HG02840 (cell line): ENCODE measurements around the gene MLN.

Source experiments
- ATAC-seq: cut with Tn5 transposase; IDR thresholded peaks from one replicate; pipeline ENCODE4 v1.9.1; 2021; ENCODE audit warnings: mild to moderate bottlenecking, moderate library complexity, moderate number of reproducible peaks; ENCODE audit not compliant: unreplicated experiment, low FRiP score

The MLN gene

DNA sequence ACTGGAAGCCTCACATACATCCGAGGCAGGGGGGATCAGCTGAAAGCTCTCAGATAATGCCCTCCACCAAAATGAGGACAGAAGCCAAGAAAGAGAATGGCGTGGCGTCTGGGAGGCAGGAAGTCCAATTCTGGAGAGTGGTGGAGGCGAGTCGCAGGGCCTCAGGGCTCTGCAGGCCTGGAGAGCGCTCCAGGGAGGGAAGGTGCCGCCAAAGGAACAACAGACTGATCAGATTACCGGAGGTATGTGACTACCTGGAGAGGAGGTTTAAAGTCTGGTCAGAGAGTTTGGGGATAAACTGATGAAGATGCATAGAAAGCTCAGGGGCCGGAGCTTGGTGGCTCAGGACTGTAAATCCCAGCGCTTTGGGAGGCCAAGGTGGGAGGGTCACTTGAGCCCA, 45.9 kb downstream of the MLN start:
- no peak for ATAC-seq

DNA sequence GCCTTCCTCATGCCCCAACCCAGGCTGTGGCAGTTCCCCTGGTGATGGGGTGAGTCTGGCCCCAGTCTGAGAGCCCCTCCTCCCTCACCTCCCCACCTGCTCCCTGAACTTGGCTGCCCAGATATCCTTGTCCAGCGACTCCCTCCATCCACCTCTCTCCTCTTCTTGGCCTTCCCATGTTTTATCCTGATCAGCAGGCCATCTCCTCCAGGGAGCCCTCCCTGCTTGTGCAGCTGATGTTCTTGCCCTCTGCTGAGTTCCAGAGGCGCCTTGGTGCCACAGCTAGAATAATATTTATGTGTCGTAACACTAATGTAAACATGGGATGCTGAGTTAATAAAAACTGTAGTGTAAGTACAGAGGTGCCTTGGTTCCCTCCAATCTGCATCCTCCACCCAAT, 46.7 kb downstream of the MLN start:
- no peak for ATAC-seq

GRCh38 chr6:33756211-33756954, 47.4 kb downstream of the MLN start:
- no peak for ATAC-seq

- ATAC-seq: no peak
Observed at GRCh38 chr6:33755070-33755869, 48.5 kb downstream of the MLN start.

DNA sequence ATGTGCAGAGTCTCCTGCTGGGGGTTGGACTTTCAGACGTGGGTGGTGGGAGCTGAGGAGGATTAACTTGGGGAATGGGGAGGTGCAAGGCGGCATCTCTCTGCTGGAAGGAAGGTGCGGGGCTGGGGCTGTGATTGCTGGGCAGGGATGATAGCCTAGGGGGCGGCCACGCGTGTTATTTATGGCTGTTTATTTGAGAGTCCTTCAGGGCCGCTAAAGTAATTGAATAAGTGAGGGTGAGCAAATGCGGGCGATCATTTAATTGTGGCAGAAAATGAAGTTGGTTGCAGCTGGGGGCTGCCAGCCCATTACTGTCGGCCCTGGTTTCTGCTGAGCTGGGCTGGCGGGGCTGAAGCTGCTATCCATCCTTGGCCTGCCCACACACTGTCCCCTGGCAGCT, 49.6 kb downstream of the MLN start:
- ATAC-seq: no peak

DNA sequence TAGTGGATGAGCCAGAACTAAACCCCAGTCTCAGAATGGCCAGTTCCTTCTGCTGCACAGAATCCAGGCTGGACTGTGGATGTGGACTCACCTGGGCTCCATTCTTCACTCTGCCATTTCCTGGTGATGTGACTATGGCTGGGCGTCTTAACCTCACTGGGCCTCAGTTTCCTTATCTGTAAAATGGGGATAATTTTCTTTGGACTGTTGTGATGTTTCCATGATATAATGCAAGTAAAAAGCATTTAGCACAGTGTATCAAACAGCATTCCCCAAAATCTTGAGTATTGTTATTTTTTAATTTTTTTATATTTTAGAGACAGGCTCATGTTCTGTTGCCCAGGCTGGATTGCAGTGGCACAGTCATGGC, 51.2 kb downstream of the MLN start:
- ATAC-seq: no peak

DNA sequence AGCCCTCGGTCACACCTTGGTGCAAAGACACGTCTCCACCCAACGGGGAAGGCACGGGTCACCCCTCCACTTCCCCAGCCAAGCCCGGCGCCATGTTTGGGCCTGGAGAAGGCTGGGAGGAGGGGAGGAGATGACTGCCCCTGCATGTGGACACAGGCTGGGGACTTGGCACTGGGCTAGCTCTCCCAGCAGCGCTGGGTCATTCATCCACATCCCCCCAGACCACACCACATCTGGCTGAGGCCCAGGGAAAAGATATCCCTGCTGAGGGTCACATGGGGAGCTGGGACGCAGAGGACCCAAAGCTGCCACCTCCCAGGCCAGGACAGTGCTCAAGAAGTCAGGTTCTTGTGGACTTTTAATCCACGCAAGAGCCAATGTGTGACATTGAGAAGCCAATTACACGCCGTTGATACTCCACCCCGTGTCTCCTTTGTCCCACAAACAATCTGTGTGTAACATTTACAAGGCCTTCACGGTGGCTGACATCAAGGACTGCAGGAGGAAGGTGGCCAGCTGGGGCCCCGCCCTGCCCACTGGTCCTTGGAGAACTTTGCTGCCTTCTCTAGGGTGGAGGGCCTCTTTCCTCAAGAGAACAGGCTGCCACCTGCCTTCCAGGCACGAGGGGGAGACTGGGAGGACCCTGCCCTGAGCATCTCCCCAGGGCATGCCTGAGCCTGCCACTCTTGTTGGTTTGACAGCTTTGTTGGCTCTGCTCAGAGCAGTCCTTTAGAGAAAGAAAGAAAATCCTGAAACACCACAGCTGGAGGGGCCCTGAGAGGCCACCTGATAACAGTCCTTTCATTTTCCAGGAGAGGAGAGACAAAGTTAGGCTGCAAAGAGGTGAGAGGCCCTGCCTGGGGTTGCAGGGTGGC, 51.8 kb downstream of the MLN start:
- ATAC-seq: no peak

GRCh38 chr6:33750244-33750991, 53.4 kb downstream of the MLN start:
- no peak for ATAC-seq

DNA sequence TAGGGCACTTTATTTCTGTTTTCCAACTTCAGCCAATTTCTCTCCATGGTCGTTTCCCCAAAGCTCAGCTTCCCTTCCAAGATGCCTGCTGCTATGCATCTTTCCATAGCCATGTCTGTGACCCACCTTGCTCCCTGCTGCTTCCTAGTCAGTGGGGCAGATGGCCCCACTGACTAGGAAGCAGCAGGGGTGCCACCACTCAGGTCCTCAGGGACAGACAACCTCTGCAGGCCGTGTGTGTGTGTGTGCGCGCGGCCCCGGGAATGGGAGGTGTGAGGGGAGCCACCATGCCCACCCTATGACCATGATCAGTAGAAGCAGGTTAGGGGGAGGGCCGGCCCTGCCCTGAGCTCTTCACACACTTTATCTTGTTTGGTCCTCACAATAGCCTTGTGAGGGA, 54.4 kb downstream of the MLN start:
- no peak for ATAC-seq

DNA sequence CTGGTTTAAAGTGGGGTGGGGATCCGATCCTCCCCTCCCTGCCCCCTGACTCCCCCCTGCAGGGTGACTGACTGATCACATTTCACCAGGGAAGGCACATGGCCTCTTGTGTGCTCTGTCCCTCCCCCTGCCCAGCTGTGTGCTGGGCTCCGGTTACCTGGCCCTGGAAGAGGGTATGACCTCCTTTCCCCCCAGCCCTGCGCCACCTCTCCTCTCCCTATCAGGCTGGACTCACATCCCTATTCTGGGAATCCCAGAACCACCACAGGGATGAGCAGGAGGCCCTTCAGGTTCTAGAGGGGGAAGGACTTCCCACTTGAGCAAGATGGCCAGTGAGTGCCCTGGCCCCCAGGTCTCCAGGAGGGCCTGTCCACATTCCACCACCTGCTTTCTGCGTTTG, 55.0 kb downstream of the MLN start:
- ATAC-seq: no peak

GRCh38 chr6:33747823-33748222, 56.0 kb downstream of the MLN start:
- no peak for ATAC-seq

GRCh38 chr6:33746651-33747100, 57.1 kb downstream of the MLN start, which contains the start of gene IP6K3:
Gene IP6K3 (minus strand): TSS chr6:33746905. CDS start chr6:33735476, 11,429 bp downstream.
- no peak for ATAC-seq

DNA sequence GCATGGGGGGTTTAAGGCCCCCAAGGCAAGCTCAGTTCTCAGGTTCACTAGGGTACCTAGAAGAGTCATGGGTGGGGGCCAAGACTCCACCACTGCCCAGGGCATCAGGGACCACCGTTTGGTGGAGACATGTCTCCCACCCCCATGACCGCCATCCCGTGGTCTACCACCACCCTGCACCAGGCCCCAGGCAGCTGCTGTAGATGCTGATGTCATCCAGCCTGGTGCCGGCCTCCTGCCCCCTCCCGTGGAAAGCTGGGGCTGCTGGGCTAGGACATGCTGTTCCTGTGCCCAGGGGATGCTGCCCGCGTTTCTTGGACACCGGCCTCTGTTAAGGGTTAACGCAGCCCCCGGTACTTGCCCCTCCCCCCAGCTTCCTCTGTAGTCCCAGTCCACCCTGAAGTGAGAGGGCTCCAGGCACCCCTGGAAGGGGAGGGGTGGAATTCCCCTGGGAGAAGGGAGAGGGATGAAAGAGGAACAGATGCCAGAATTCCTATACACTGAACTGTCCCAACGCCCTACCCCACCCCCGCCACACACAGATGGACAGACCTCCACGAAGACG, 57.7 kb downstream of the MLN start:
- ATAC-seq: no peak

DNA sequence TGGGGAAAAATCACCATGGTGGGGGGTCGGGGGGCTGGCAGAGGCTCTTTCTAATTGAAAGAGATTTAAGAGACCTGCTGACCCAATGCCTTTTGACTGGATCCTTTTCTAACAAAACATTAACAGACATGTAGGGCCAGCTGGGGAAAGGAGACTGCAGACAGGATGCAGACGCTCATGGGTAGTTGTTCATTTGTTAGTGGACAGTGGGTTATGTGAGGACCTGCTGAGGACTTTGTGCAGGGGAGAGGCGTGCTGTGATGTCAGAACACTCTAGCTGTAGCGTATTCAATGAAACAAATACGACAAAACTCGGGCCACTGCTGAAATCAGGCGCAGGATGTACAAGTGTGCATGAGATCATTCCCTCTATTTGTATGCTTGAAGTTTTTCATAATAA, 58.3 kb downstream of the MLN start:
- ATAC-seq: no peak

DNA sequence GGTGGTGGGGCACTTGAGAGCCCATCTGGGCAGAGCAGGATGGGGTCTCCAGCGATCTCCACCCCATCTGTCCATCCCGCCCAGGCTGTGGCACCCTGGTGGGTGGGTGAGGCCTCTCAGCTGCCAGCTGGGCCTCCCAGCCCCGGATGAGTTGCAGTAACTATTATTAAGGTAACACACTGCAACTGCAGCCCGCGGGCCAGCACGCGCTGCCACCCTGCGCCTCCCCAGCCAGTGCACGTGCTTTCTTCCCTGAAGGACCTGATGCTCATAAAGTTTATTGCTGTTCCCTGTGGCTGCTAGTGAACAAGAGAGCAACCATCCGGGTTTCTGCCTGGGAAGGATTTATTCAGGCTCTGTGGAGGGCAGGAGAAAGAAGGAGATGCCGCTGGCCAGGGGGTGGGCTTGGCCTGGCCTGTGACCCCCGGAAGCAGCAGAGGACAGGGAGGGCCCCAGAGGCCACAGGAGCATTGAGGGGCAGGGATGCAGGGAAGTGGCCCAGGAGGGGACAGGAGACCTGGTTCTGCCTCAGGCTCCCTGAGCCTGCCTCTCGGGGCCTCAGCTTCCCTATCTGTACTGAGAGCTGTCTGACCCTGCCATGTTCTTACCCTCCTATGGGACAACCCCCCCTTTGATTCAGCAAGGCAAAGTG, 58.8 kb downstream of the MLN start:
- ATAC-seq: no peak
